Transverse colon (tissue), 4 donors: Measurements from ENCODE around the gene KLHL29. TPM values are rescaled to one million over a fixed set of nuclear protein-coding genes. Genes with fewer than 3 reads are reported as not detected.
"Not testable (repeated sequence)": the region's sequence is repeated elsewhere in the genome, so short reads cannot be mapped to it uniquely, and the experiment has no call there.

Experiments
- DNase-seq: peaks from one replicate; pipeline ENCODE4 v3.0.0-alpha.2; 2019
- H3K27ac ChIP-seq, 4 donors: fragments of 200-600 bp; sonication (generic); 2 replicates each; pipeline ENCODE4 v1.5.1; 2016 to 2018; ENCODE audit warnings: inconsistent platforms in 4 of 4
- H3K27me3 ChIP-seq: fragments of 200-600 bp; sonication (generic); 2 replicates; pipeline ENCODE4 v1.5.1; 2017; ENCODE audit warnings: inconsistent platforms
- H3K36me3 ChIP-seq, 4 donors: fragments of 200-600 bp; sonication (generic); 2 replicates each; pipeline ENCODE4 v1.5.1; 2017 to 2019; ENCODE audit warnings: inconsistent platforms in 4 of 4
- H3K4me1 ChIP-seq, 4 donors: fragments of 200-600 bp; sonication (generic); 2 replicates each; pipeline ENCODE4 v1.5.1; 2017 to 2020; ENCODE audit warnings: inconsistent platforms in 4 of 4
- H3K4me3 ChIP-seq, 4 donors: fragments of 200-600 bp; sonication (generic); 1 replicate in 1 of 4; 2 replicates in 3 of 4; pipeline versions ENCODE4 v1.5.1 to v1.6.1; 2017 to 2019; ENCODE audit warnings: inconsistent platforms in 4 of 4
- H3K9me3 ChIP-seq, 2 donors: fragments of 200-600 bp; sonication (generic); 2 replicates each; pipeline ENCODE4 v1.5.1; 2017 to 2019; ENCODE audit warnings: inconsistent platforms in 2 of 2
- CTCF ChIP-seq, 5 experiments: fragments of 200-600 bp in 3 of 5; fragments of 450-650 bp in 2 of 5; sonication (generic) in 3 of 5; IDR thresholded peaks; 1 replicate in 2 of 5; 2 replicates in 3 of 5; pipeline ENCODE4 v1.5.1; 2016 to 2017; ENCODE audit warnings: antibody characterized with exemption in 5 of 5, inconsistent platforms in 3 of 5, mild to moderate bottlenecking in 2 of 5, moderate library complexity in 1 of 5
- EP300 ChIP-seq: sonication (generic); formaldehyde crosslinking; IDR thresholded peaks from one replicate; pipeline ENCODE4 v1.6.1; 2017; ENCODE audit warnings: antibody characterized with exemption, low read depth
- POLR2A ChIP-seq: fragments of 450-650 bp; IDR thresholded peaks from one replicate; pipeline ENCODE4 v1.6.1; 2016; ENCODE audit warnings: antibody characterized with exemption, mild to moderate bottlenecking, moderate library complexity
- POLR2AphosphoS5 ChIP-seq, 3 donors: sonication (generic); formaldehyde crosslinking; IDR thresholded peaks; one replicate each; pipeline ENCODE4 v1.6.1; 2016; ENCODE audit warnings: antibody characterized with exemption in 3 of 3
- WGBS, 2 donors: methylation state at CpG; one replicate each; pipeline ENCODE4 v1.1.5; 2018; ENCODE audit warnings: low coverage in 1 of 2; 5-methylcytosine and 5-hydroxymethylcytosine counted together
- in situ Hi-C, 4 donors: fragments of 200-750 bp; cut with MboI; loops; one replicate each; pipeline versions ENCODE4 v1.15.0 to v1.15.1; 2017; ENCODE audit warnings: low sequenced_read_pairs in 3 of 4, low pct_ligation_motif_present in 1 of 4, low pct_unique_long_range_greater_than_20kb in 1 of 4
- intact Hi-C: fragments of 100-400 bp; cut with DNase I; formaldehyde crosslinking; loops from one replicate; pipeline ENCODE4 v1.15.1; 2023; ENCODE audit warnings: low total_unique reads
- total RNA-seq, 4 donors: library from RNA; depleted of rRNA; stranded (reverse); fragments of >200 nt; gene quantifications; one replicate each; pipeline ENCODE4 v1.1.0, GENCODE V29; 2016

Gene KLHL29
- total RNA-seq, 4 donors from 2014 or later: 3.3 to 16.5 (median 5.8) TPM

GRCh38 chr2:23388294-23388693, 3.3 kb downstream of the KLHL29 start:
- TF ChIP-seq CTCF (IDR thresholded peaks at IDR 0.05) (no peak), POLR2A (no peak), POLR2AphosphoS5 (IDR thresholded peaks at IDR 0.05) (no peak), EP300 (no peak)
- Histone ChIP-seq H3K36me3 (no peaks in the 10 kb centered on the region), H3K9me3 (no peaks in the 10 kb centered on the region), H3K4me3 (no peak overlapping the region), H3K4me1 (peaks cover 0 to 26% (median 17%) of the 10 kb centered on the region in 4 donors), H3K27me3 (peaks cover 34% of the 10 kb centered on the region), H3K27ac (no peak overlapping the region)
- in situ Hi-C loops (no loop called here), intact Hi-C loops (loop anchor here (10.0 kb wide), 1 partner anchor 237 kb away; no protein-coding TSS in a partner anchor)
- 80 to 93% methylated on average over 3 of the region's 3 CpGs for WGBS, 2 donors
- no peak for DNase-seq

GRCh38 chr2:23388756-23389514, 4.0 kb downstream of the KLHL29 start:
- intact Hi-C loops (loop anchor here (10.0 kb wide), 1 partner anchor 236 kb away; no protein-coding TSS in a partner anchor), in situ Hi-C loops (no loop called here)
- H3K4me3 ChIP-seq: no peak overlapping the region
- no peaks in the 10 kb centered on the region for H3K36me3 ChIP-seq
- peaks cover 34% of the 10 kb centered on the region for H3K27me3 ChIP-seq
- H3K4me1 ChIP-seq: peaks cover 0 to 26% (median 17%) of the 10 kb centered on the region in 4 donors
- 85 to 95% methylated on average over 2 to 4 of the region's 4 CpGs for WGBS, 2 donors
- TF ChIP-seq CTCF (IDR thresholded peaks at IDR 0.05) (no peak), POLR2AphosphoS5 (IDR thresholded peaks at IDR 0.05) (no peak), EP300 (no peak), POLR2A (no peak)
- H3K9me3 ChIP-seq: no peaks in the 10 kb centered on the region
- no peak for DNase-seq
- H3K27ac ChIP-seq: no peak overlapping the region

- 34 to 63% methylated on average over 2 to 11 of the region's 11 CpGs for WGBS, 2 donors
- Histone ChIP-seq H3K4me1 (peaks cover 0 to 22% (median 13%) of the 10 kb centered on the region in 4 donors), H3K27me3 (peaks cover 34% of the 10 kb centered on the region), H3K36me3 (no peaks in the 10 kb centered on the region), H3K27ac (no peak overlapping the region), H3K4me3 (no peak overlapping the region), H3K9me3 (no peaks in the 10 kb centered on the region)
- TF ChIP-seq POLR2A: no peak
- TF ChIP-seq EP300: no peak
- TF ChIP-seq CTCF (IDR thresholded peaks at IDR 0.05): no peak
- TF ChIP-seq POLR2AphosphoS5 (IDR thresholded peaks at IDR 0.05): no peak
- intact Hi-C loops: no loop called here
- in situ Hi-C loops: no loop called here
- DNase-seq: no peak
These were observed 5.2 kb downstream of the KLHL29 start for GRCh38 chr2:23390152-23390551.

GRCh38 chr2:23391237-23391736, 6.3 kb downstream of the KLHL29 start:
- H3K27ac ChIP-seq, in situ Hi-C loops, DNase-seq, intact Hi-C loops, H3K9me3 ChIP-seq, H3K36me3 ChIP-seq, H3K4me3 ChIP-seq: not testable (repeated sequence)
- Histone ChIP-seq H3K27me3 (peaks cover 28% of the 10 kb centered on the region), H3K4me1 (peaks cover 0 to 17% (median 9%) of the 10 kb centered on the region in 4 donors)
- 89 to 97% methylated on average over 5 to 10 of the region's 10 CpGs for WGBS, 2 donors
